GM12801 (cell line): ENCODE data around the gene TMEM92.

Source experiments
- CTCF ChIP-seq: IDR thresholded peaks from one replicate; pipeline ENCODE4 v1.5.1; 2011; ENCODE audit warnings: control low read depth; ENCODE audit not compliant: insufficient read length; ENCODE audit errors: extremely low read depth

Gene TMEM92

DNA sequence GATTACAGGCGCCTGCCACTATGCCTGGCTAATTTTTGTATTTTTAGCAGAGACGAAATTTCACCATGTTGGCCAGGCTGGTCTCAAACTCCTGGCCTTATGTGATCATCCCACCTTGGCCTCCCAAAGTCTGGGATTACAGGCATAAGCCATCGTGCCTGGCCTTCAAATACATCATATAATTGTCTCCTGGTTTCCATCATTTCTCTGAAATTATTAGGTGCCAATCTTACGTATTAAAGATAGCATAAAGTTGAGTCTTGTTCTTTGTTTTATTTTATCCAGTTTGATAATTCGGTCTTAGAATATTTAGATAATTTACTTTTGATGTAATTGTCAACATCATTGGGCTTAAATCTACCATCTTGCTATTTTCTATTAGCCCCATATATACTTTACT is 32.8 kb upstream of the TMEM92 start:
- TF ChIP-seq CTCF: no peak

- TF ChIP-seq CTCF: no peak
Measured at GRCh38 chr17:50244771-50245170, 29.5 kb upstream of the TMEM92 start.

DNA sequence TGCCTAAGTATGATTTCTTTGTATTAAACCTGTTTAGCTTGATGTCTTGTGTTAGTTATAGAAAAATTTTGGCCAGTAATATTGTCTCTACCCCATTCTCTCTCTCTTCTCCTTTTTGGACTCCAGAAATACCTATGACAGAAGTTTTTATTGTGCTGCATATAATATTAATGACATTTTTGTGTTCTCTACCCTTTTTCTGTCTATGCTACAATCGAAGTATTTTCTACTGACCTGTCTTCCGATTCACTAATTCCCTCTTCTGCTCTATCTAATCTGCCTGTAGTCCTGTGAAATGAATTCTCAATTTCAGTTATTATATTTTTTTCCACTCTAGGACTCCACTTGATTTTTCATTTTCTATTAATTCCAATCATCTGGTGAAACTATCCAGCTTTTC is 26.0 kb upstream of the TMEM92 start:
- TF ChIP-seq CTCF: no peak

GRCh38 chr17:50252781-50253180 is 21.5 kb upstream of the TMEM92 start:
- TF ChIP-seq CTCF: no peak

DNA sequence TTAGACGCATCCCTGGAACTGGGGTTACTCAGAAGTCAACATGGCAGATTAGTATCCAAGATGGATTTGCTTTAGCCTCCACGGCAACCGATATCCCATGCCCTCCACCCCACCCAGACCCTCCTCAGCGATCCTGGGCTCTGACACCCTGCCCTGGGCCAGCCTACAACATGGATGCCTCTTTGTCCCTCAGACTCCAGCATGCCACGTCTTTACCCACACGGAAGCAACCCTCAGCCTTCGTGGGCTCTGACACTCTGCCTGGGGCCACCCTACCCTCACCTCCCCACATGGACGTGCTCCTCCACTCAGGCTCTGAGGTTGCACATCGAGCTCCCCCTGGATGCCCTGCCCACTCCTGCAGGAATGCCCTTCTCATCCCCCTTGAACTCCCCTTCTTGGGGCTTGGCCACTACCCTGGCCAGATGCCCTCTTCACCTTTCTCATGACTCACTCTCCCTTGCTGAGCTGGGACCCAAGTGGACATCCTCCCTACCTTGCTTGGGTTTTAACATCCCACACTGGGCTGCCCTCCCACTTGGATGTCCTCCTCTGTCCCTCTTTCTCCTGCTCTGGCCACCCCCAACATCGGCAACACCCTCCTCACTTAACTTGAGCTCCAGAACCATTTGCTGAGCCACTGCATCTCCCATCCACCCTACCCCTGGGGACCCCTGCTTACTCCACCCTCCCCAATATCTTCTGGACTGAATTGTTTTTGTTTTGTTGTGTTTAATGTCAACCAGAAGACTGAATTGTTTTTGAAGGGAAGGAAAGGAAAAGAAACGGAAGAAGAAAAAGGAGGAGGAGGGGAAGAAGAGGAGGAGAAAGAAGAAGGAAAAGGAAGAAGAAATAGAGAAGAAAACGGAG is 18.3 kb upstream of the TMEM92 start:
- no peak for TF ChIP-seq CTCF

DNA sequence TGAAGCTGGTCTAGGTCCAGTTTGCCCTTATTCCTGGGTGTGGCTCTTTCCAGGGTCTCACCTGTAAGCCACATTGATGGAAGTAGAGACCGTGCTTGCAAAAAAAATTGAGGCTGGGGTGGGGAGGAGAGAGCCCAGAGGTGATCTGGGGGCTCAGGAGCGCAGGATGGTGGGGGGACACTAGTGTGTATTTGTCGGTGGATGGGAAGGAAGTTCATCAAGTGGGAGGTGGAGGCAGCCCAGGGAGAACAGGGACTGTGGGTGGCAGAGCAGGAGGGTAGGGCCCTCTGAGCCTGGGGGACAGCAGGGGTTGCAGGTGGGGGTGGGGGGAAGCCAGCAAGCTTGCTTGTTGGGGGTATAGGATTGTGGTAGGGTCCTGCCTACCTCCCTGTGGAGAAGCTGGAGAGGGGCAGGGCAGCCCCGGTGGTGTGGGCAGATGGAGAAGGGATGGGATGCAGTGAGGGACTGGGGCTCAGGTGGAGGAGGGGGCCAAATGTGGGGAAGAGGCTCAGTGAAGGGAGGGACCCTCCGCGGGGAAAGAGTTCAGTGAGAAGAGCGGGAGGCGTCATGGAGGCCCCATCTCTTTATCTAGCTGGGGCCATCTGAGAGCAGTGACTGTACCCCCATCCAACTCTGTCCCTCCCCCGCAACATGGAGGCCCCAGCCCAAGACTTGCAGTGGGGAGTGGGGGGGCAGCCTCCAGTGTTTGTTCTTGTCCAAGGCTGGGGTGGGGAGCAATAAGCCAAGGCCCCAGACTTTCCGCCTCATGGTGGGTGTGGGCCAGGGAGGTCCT is 17.2 kb upstream of the TMEM92 start:
- no peak for TF ChIP-seq CTCF

GRCh38 chr17:50257676-50258224 is 16.5 kb upstream of the TMEM92 start:
- TF ChIP-seq CTCF: no peak
